ENCODE data around the gene COL4A2. TPM values are rescaled to one million over a fixed set of nuclear protein-coding genes. Genes with fewer than 3 reads are reported as not detected.

COL4A2 gene
- total RNA-seq, 1 experiment from 2014 or later, result 1.6 TPM

- DNase-seq (ENCODE audit: low read depth, low spot score) (no peak), ATAC-seq (no peak)
- Histone ChIP-seq H3K4me2 (ENCODE audit: low read length) (no peak overlapping the region), H3K4me3 (replicated peaks in 1 of 2; ENCODE audit: low read depth in 1 of 2, low read length in 2 of 2) (no peak overlapping the region), H3K9ac (ENCODE audit: low read length) (no peak overlapping the region), H3K4me1 (ENCODE audit: control insufficient read depth in 1 of 2, insufficient read depth in 2 of 2, low read length in 2 of 2) (no peaks in the 10 kb centered on the region), H3K79me2 (ENCODE audit: insufficient read depth, low read length) (no peaks in the 10 kb centered on the region), H3K9me2 (ENCODE audit: insufficient read depth) (no peaks in the 10 kb centered on the region), H3K27ac (ENCODE audit: low read depth, low read length) (no peak overlapping the region), H2AFZ (ENCODE audit: low read depth, low read length, poor library complexity, severe bottlenecking) (no peak overlapping the region), H4K20me1 (ENCODE audit: insufficient read depth) (no peaks in the 10 kb centered on the region), H3K27me3 (ENCODE audit: insufficient read depth, low read length) (peaks cover 26% of the 10 kb centered on the region), H3K36me3 (ENCODE audit: control insufficient read depth in 1 of 2, insufficient read depth in 2 of 2, low read length in 2 of 2) (no peaks in the 10 kb centered on the region), H3K9me3 (ENCODE audit: control insufficient read depth in 1 of 2, insufficient read depth in 1 of 2, low read depth in 1 of 2, low read length in 2 of 2) (no peaks in the 10 kb centered on the region)
- no TSS peak for BruUV-seq (replicated peaks)
- TF ChIP-seq ELF1 (IDR thresholded peaks at IDR 0.05; ENCODE audit: borderline replicate concordance, low read depth), result no peak
- no peak for TF ChIP-seq ZNF274 (IDR thresholded peaks at IDR 0.05; ENCODE audit: low read depth, low read length)
- no peak for TF ChIP-seq POLR2A (IDR thresholded peaks at IDR 0.05; ENCODE audit: borderline replicate concordance, extremely low read depth, insufficient read depth, insufficient read length)
- no peak for TF ChIP-seq SP1 (IDR thresholded peaks at IDR 0.05; ENCODE audit: low read depth)
- no peak for TF ChIP-seq EZH2 (IDR thresholded peaks at IDR 0.05)
- TF ChIP-seq ZBTB33 (IDR thresholded peaks at IDR 0.05; ENCODE audit: extremely low read depth, insufficient replicate concordance, low read length), result no peak
- no peak for TF ChIP-seq EZH2phosphoT487 (IDR thresholded peaks at IDR 0.05; ENCODE audit: borderline replicate concordance)
- TF ChIP-seq CEBPB (IDR thresholded peaks at IDR 0.05; ENCODE audit: low read depth), result no peak
- no peak for TF ChIP-seq FOSL1 (IDR thresholded peaks at IDR 0.05; ENCODE audit: low read depth)
- TF ChIP-seq SIN3A (IDR thresholded peaks at IDR 0.05; ENCODE audit: low read depth), result no peak
- no peak for TF ChIP-seq RAD21 (IDR thresholded peaks at IDR 0.05; ENCODE audit: low read depth)
- TF ChIP-seq CTCF (IDR thresholded peaks at IDR 0.05 in 2 of 3, conservative IDR thresholded peaks at IDR 0.05 in 1 of 3; ENCODE audit: borderline replicate concordance in 1 of 3, insufficient read depth in 1 of 3, low read depth in 2 of 3, low read length in 2 of 3), result no peak
- no peak for TF ChIP-seq YY1 (IDR thresholded peaks at IDR 0.05; ENCODE audit: extremely low read depth, insufficient replicate concordance, low read depth, low read length)
- no peak for TF ChIP-seq TCF7L2 (IDR thresholded peaks at IDR 0.05; ENCODE audit: borderline replicate concordance, extremely low read depth, insufficient read depth, insufficient read length)
- no peak for TF ChIP-seq ATF3 (IDR thresholded peaks at IDR 0.05)
- TF ChIP-seq CBX3 (IDR thresholded peaks at IDR 0.05; ENCODE audit: low read depth), result no peak
- no peak for TF ChIP-seq JUND (IDR thresholded peaks at IDR 0.05)
- TF ChIP-seq ZFX (IDR thresholded peaks at IDR 0.05), result no peak
- CTCF ChIA-PET, result no interaction called here
- RAD21 ChIA-PET (ENCODE audit: low non-redundant PET in 1 of 2, low total read pairs in 2 of 2, uncharacterized antibody in 2 of 2, unreplicated experiment in 2 of 2), result no interaction called here
- POLR2A ChIA-PET, result no interaction called here
- intact Hi-C loops (cut with micrococcal nuclease), result no loop called here
These were observed 17.9 kb upstream of the COL4A2 start for GRCh38 chr13:110289174-110289573.
